A549 (cell line): ENCODE results near the gene TGFBI. TPM values are rescaled to one million over a fixed set of nuclear protein-coding genes. Genes with fewer than 3 reads are reported as not detected.

Source experiments
- ATAC-seq, 2 experiments: fragments of 200-7000 bp in 1 of 2; fragments of >200 bp in 1 of 2; cut with Nextera tagmentation in 1 of 2; cut with Tn5 transposase in 1 of 2; 3 replicates each; pipeline versions ENCODE4 v1.8.0 to v1.9.1; 2018 to 2020; ENCODE audit warnings: mild to moderate bottlenecking in 1 of 2, moderate library complexity in 1 of 2
- CTCF ChIA-PET: fragments of 300-600 bp; sonication (Branson Sonifier 250); formaldehyde crosslinking; extraction: SDS; loops from one replicate; lab custom pipeline; 2021; ENCODE audit warnings: antibody characterized with exemption, inconsistent platforms; lab: Yijun Ruan, JAX
- POLR2A ChIA-PET: fragments of 350-600 bp; formaldehyde crosslinking; extraction: SDS; loops from one replicate; lab custom pipeline; 2021; ENCODE audit warnings: antibody characterized with exemption, inconsistent platforms; lab: Yijun Ruan, JAX
- DNase-seq, 2 experiments: peaks; one replicate each; pipeline versions ENCODE4 v3.0.0 to v3.0.0-alpha.2; 2011 to 2016; ENCODE audit warnings: low read depth in 1 of 2, low spot score in 1 of 2
- FAIRE-seq: peaks from 2 replicates; lab custom pipeline; 2011; peaks lifted over from hg19 to GRCh38; lab: Jason Lieb, UNC
- H3K27ac ChIP-seq, 2 experiments: fragments of >200 bp; sonication (Bioruptor Twin); formaldehyde crosslinking; 3 replicates each; pipeline ENCODE4 v1.5.1; 2016 to 2017
- H3K4me1 ChIP-seq: fragments of >200 bp; sonication (Bioruptor Twin); formaldehyde crosslinking; 3 replicates; pipeline ENCODE4 v1.6.1; 2016
- H3K4me2 ChIP-seq: fragments of >200 bp; sonication (Bioruptor Twin); formaldehyde crosslinking; 3 replicates; pipeline ENCODE4 v1.6.1; 2016
- H3K4me3 ChIP-seq: fragments of >200 bp; sonication (Bioruptor Twin); formaldehyde crosslinking; 3 replicates; pipeline ENCODE4 v1.5.1; 2016
- H3K9me3 ChIP-seq: fragments of >200 bp; sonication (Bioruptor Twin); formaldehyde crosslinking; 3 replicates; pipeline ENCODE4 v1.6.1; 2016
- BHLHE40 ChIP-seq: IDR thresholded peaks from 2 replicates; pipeline ENCODE4 v1.6.1; 2012; ENCODE audit warnings: low read depth, low read length, inconsistent platforms
- CBX8 ChIP-seq: fragments of 200-600 bp; sonication (generic); IDR thresholded peaks from 2 replicates; pipeline ENCODE4 v1.6.1; 2016
- CHD2 ChIP-seq: fragments of 150-350 bp; IDR thresholded peaks from 2 replicates; pipeline ENCODE4 v1.6.1; 2014; ENCODE audit warnings: low read length; ENCODE audit not compliant: partially characterized antibody
- E2F6 ChIP-seq: IDR thresholded peaks from 2 replicates; pipeline ENCODE4 v1.6.1; 2012; ENCODE audit warnings: low read depth, borderline replicate concordance
- ESRRA ChIP-seq: fragments of 150-350 bp; IDR thresholded peaks from 2 replicates; pipeline ENCODE4 v1.6.1; 2014; ENCODE audit warnings: mild to moderate bottlenecking, low read length, borderline replicate concordance
- FOSB ChIP-seq: fragments of 250-450 bp; sonication (Bioruptor Pico); IDR thresholded peaks from 2 replicates; pipeline ENCODE4 v1.5.0; 2020; ENCODE audit warnings: mild to moderate bottlenecking, moderate library complexity
- HOXB5 ChIP-seq: fragments of 250-450 bp; sonication (Bioruptor Pico); IDR thresholded peaks from 2 replicates; pipeline ENCODE4 v1.5.0; 2020; ENCODE audit warnings: mild to moderate bottlenecking, moderate library complexity
- JUN ChIP-seq, 2 experiments: fragments of >200 bp; sonication (Bioruptor Twin); formaldehyde crosslinking; IDR thresholded peaks; 2 replicates in 1 of 2; 3 replicates in 1 of 2; pipeline ENCODE4 v1.6.1; 2016 to 2017
- KDM5A ChIP-seq: fragments of 200-600 bp; sonication (generic); IDR thresholded peaks from 2 replicates; pipeline ENCODE4 v1.6.1; 2016; ENCODE audit warnings: antibody characterized with exemption, mild to moderate bottlenecking
- NFE2L2 ChIP-seq: fragments of 150-350 bp; conservative IDR thresholded peaks from 2 replicates; pipeline ENCODE4 v1.6.1; 2014; ENCODE audit warnings: low read length
- POLR2A ChIP-seq: IDR thresholded peaks from 2 replicates; pipeline ENCODE4 v1.6.1; 2012; ENCODE audit warnings: mild to moderate bottlenecking, low read length
- POLR2AphosphoS2 ChIP-seq: conservative IDR thresholded peaks from 2 replicates; pipeline ENCODE4 v1.6.1; 2012; ENCODE audit warnings: low read length, improper control_type of control experiment, inconsistent platforms
- RARB ChIP-seq: fragments of 250-450 bp; sonication (Bioruptor Pico); IDR thresholded peaks from 2 replicates; pipeline ENCODE4 v1.8.0; 2021; ENCODE audit warnings: mild to moderate bottlenecking, moderate library complexity
- TFCP2L1 ChIP-seq: fragments of 250-450 bp; sonication (Bioruptor Pico); IDR thresholded peaks from 2 replicates; pipeline ENCODE4 v1.5.0; 2021; ENCODE audit warnings: mild to moderate bottlenecking
- WGBS: methylation state at CpG from one replicate; pipeline ENCODE4 v1.1.6; 2017; ENCODE audit errors: missing lambda C conversion rate; 5-methylcytosine and 5-hydroxymethylcytosine counted together
- polyA plus RNA-seq, 4 experiments: library from polyadenylated mRNA; depleted of rRNA in 3 of 4; stranded (reverse); fragments of >200 nt; fragmentation: RNase III in 1 of 4; extraction: RNeasy Plus Mini Kit Qiagen cat#74134 plus additional on column Dnase treatment in 1 of 4; gene quantifications; 2 replicates in 3 of 4; 3 replicates in 1 of 4; pipeline ENCODE4 v1.2.3, GENCODE V29; 2011 to 2017
- TF ChIP-seq, protein P1 (sequence below): IDR thresholded peaks from 2 replicates; pipeline ENCODE4 v1.6.1; 2012
- TF ChIP-seq, protein P2 (sequence below): fragments of 150-350 bp; IDR thresholded peaks from 2 replicates; pipeline ENCODE4 v1.6.1; 2014; ENCODE audit warnings: low read depth, mild to moderate bottlenecking, low read length

Gene TGFBI
- polyA plus RNA-seq, 2 of the 4 experiments (the other 2 are of a cell fraction) = 1,135 to 1,859 TPM

- Histone ChIP-seq H3K4me3 (no peak overlapping the region), H3K9me3 (no peaks in the 10 kb centered on the region), H3K27ac (no peak overlapping the region), H3K4me2 (no peak overlapping the region), H3K4me1 (peaks cover 8% of the 10 kb centered on the region; the same call in 2 of the 3 replicates)
- no peak for TF ChIP-seq TFCP2L1 (CRISPR knock-in tag)
- DNase-seq = no peak
- ATAC-seq = no peak
- WGBS = 65% methylated on average over 6 of the region's 6 CpGs
- ChIA-PET POLR2A (interaction anchor here (1.3 kb wide), 1 partner anchor 57 kb away, joined by 4 read pairs; the partner anchor contains the start of gene SMAD5), CTCF (interaction anchor here (2.0 to 2.3 kb wide), 4 partner anchors 98 to 188 kb away, joined by 5 to 10 read pairs (median 5); no protein-coding TSS in a partner anchor)
- FAIRE-seq = no peak
These were observed 47.3 kb downstream of the TGFBI start for GRCh38 chr5:136076067-136076466.

GRCh38 chr5:136076881-136077445 lies 48.2 kb downstream of the TGFBI start:
- H3K4me2 ChIP-seq = no peak overlapping the region
- ChIA-PET CTCF (interaction anchor here (0.9 to 2.3 kb wide), 5 partner anchors 14 to 189 kb away, joined by 3 to 10 read pairs (median 5); no protein-coding TSS in a partner anchor), POLR2A (interaction anchor here (1.3 kb wide), 1 partner anchor 56 kb away, joined by 4 read pairs; the partner anchor contains the start of gene SMAD5)
- no peak for DNase-seq
- no peaks in the 10 kb centered on the region for H3K9me3 ChIP-seq
- H3K4me1 ChIP-seq = peaks cover 17% of the 10 kb centered on the region
- H3K4me3 ChIP-seq = no peak overlapping the region
- TF ChIP-seq, protein P1, sequence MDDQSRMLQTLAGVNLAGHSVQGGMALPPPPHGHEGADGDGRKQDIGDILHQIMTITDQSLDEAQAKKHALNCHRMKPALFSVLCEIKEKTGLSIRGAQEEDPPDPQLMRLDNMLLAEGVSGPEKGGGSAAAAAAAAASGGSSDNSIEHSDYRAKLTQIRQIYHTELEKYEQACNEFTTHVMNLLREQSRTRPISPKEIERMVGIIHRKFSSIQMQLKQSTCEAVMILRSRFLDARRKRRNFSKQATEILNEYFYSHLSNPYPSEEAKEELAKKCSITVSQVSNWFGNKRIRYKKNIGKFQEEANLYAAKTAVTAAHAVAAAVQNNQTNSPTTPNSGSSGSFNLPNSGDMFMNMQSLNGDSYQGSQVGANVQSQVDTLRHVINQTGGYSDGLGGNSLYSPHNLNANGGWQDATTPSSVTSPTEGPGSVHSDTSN = 0 out of 2 replicates have a peak, but pooled peaks have one; percentile 12
- TF ChIP-seq KDM5A (no peak), POLR2AphosphoS2 (peak; percentile 90; the same call in 1 of the 2 replicates)
- ATAC-seq = peak in 1 of 2 experiments; percentile 0; a peak in 2 of 6 replicates
- 84% methylated on average over 4 of the region's 4 CpGs for WGBS
- H3K27ac ChIP-seq = no peak overlapping the region
- FAIRE-seq = no peak

GRCh38 chr5:136079195-136079985 lies 50.6 kb downstream of the TGFBI start:
- ATAC-seq (peak in 1 of 2 experiments; percentile 1; a peak in 1 of 6 replicates), FAIRE-seq (no peak), DNase-seq (no peak)
- H3K9me3 ChIP-seq = no peaks in the 10 kb centered on the region
- TF ChIP-seq POLR2A = no peak
- peak; percentile 39 for TF ChIP-seq POLR2AphosphoS2
- 89% methylated on average over 24 of the region's 25 CpGs for WGBS
- H3K4me1 ChIP-seq = peaks cover 27% of the 10 kb centered on the region
- H3K27ac ChIP-seq = no peak overlapping the region
- no peak overlapping the region for H3K4me3 ChIP-seq
- POLR2A ChIA-PET = no interaction called here
- CTCF ChIA-PET = interaction anchor here (0.7 to 6.9 kb wide), 4 partner anchors 16 to 189 kb away, joined by 3 to 74 read pairs (median 4); no protein-coding TSS in a partner anchor
- no peak overlapping the region for H3K4me2 ChIP-seq

GRCh38 chr5:136080113-136080482 lies 51.3 kb downstream of the TGFBI start:
- DNase-seq (no peak), ATAC-seq (peak; percentile 1; a peak in 4 of 6 replicates), FAIRE-seq (no peak)
- Histone ChIP-seq H3K4me2 (peak overlapping the region; percentile 71; the same call in 2 of the 3 replicates), H3K4me3 (no peak overlapping the region), H3K4me1 (peaks cover 27% of the 10 kb centered on the region), H3K9me3 (no peaks in the 10 kb centered on the region), H3K27ac (peak overlapping the region in 1 of 2 experiments; percentile 89; a peak in 1 of 6 replicates)
- ChIA-PET POLR2A (interaction anchor here (0.6 kb wide), 1 partner anchor 52 kb away, joined by 3 read pairs; the partner anchor contains the start of gene SMAD5), CTCF (interaction anchor here (1.7 to 6.9 kb wide), 2 partner anchors 22 to 190 kb away, joined by 7 to 74 read pairs; no protein-coding TSS in a partner anchor)
- 92% methylated on average over 13 of the region's 13 CpGs for WGBS
- TF ChIP-seq NFE2L2 = no peak
- TF ChIP-seq, protein P2, sequence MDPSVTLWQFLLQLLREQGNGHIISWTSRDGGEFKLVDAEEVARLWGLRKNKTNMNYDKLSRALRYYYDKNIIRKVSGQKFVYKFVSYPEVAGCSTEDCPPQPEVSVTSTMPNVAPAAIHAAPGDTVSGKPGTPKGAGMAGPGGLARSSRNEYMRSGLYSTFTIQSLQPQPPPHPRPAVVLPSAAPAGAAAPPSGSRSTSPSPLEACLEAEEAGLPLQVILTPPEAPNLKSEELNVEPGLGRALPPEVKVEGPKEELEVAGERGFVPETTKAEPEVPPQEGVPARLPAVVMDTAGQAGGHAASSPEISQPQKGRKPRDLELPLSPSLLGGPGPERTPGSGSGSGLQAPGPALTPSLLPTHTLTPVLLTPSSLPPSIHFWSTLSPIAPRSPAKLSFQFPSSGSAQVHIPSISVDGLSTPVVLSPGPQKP = no peak
- no peak for TF ChIP-seq HOXB5 (CRISPR knock-in tag)
- TF ChIP-seq E2F6 = no peak
- no peak for TF ChIP-seq ESRRA
- no peak for TF ChIP-seq FOSB
- TF ChIP-seq CBX8 = no peak
- no peak for TF ChIP-seq BHLHE40
- TF ChIP-seq RARB (CRISPR knock-in tag) = no peak
- no peak for TF ChIP-seq CHD2
- no peak for TF ChIP-seq JUN (IDR thresholded peaks at IDR 0.05)
- TF ChIP-seq, all 56 proteins: peak for 0
